NCI-H1417 treated with DMSO at 0.1 percent for 48 hours (cell line): ENCODE measurements around the gene TPPP3.
"Not testable (repeated sequence)": the region's sequence is repeated elsewhere in the genome, so short reads cannot be mapped to it uniquely, and the experiment has no call there.

Experiments
- DNase-seq: peaks from one replicate; lab custom pipeline; 2025; lab: John Stamatoyannopoulos, UW

TPPP3 gene

DNA sequence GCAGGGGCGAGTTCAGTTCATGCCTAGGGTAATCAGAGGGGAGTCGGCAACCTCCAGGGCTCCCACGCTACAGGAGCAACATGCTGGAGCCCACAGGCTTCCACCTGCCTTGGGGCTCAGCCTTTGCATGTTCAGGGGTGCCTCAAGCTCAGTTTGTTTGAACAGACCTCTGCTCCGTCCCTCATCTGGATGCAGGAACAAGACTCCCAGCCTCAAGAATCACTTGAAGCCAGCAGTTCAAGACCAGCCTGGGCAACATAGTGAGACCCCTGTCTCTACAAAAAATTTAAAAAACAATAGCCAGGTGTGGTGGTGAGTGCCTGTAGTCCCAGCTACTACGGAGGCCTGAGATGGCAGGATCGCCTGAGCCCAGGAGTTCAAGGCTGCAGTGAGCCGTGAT is 32.7 kb upstream of the TPPP3 start:
- DNase-seq: no peak

DNA sequence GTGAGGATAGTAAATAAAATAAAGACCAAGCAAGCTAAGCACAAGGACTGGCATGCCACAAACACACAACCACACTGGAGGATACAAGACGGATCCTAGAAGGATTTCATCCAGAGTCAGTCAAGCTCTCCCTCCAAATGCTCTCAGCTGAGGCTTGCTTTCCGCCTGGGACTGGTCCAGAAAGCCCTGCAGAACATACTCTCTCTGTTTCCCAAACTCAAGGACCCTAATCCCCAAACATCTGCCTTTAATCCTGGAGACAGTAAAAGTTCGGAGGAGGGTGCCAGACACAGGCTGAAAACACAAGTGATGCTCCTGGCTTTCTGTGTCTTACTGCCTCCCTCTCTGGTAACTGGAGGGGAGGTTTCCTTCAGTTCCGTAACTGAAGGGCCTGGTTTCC is 32.3 kb upstream of the TPPP3 start:
- no peak for DNase-seq

DNA sequence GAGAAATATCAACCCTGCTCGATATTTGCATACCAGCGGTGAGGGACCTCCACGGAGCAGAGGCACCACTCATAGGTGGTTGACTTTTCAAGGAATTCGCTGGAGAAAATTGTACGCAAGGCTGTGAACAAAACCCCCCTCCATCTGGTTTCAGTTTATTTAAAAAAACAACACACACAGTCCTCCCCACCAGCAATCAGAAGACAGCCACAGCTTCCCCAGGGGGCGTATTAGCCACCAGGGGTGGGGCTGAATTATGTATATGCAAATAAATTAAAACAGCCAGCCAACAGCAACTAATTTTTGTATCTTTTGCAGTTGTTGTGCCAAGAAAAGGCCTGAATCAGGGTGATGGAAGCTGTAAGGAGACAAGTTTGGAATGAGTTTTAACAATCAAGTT is 31.8 kb upstream of the TPPP3 start:
- no peak for DNase-seq

DNA sequence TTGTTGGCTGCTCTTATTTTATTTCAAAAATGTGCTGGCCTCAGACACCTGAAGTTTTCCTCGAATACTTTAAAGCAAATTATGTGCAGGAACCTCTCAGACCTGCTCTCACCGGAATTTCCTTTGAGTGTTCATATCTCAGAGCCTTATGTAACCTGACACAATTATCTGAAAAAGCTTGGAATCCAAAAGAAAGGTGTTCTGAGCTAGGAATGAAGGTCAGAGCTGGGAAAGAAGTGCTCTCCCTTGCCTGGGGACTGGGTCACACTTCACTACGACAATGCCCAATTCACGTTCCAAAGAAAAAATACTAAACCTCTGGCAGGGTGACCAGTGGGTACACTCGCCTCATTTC is 30.9 kb upstream of the TPPP3 start:
- no peak for DNase-seq

DNA sequence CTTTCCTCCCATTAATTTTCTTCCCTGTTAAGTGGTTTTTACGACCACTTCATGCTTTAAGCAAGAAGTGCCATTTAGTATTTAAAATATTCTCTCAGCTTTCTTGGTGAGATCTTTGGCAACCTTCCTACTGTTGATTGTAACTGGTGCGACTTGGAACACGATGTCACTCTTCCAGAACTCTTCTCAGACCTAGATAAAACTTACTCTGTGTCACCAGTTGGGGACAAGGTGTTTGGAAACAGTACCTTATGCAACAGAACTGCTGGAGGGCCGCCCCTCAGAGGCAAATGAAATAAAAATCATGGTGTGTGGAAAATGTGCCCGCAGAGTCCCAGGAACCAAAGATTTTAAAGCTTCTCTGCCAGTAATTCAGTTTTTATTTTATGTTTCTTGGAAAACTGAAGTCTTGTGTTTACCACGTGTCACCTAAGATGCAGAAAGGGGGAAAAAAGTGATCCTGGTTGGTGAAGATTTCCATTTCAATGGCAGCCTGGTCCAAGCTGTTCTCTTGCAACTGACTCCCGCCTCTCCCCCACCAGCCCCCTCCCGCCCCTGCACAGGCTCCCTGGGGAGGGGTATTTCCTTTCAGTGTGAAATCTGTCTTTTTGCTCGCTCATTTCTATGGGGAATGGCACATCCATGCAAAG is 30.4 kb upstream of the TPPP3 start:
- DNase-seq: no peak

DNA sequence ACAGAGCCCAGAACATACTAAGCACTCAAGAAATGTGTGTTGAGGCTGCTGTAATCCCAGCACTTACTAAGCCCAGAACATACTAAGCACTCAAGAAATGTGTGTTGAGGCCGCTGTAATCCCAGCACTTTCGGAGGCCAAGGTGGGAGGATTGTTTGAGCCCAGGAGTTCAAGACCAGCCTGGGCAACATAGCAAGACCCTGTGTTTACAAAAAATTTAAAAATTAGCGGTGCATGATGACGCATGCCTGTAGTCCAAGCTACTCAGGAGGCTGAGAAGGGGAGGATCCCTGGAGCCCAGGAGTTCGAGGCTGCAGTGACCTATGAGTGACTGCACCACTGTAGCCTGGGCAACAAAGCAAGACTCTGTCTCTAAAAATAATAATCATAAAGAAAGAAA is 29.7 kb upstream of the TPPP3 start:
- DNase-seq: no peak

DNA sequence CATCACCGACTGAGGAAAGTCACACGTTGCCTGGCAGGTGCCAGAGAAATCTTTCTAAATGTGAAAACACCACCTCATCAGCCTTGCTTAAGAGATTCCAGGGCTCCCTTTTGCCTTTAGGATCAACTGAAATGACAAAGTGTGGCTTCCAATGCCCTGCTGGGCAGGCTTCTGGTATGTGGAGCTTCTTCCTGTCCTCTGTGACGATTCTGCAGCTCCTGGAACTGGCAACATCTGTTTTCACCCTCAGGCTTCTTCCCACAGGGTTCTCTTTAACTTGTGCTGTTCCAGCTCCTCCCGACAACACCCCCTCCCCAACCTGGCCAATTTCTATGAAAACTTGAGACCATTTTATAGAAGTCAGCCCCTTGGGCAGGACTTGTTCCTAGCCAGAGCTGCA is 27.7 kb upstream of the TPPP3 start:
- no peak for DNase-seq

DNA sequence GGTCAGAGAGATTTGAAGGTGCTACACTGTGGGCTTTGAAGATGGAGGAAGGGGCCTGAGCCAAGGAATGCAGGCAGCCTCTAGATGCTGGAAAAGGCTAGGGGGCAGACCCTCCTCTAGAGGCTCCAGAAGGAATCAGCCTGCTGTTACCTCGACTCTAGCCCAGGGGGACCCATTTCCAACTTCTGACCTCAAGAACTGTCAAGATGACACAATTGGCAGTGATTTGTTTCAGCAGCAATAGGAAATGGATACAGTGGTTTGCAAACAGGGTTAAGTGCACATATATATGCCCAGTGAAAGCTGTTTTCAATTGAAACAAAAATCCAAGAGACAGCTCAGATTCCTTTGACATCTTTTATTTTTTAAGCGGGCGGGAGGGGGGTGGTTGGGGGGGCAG is 26.6 kb upstream of the TPPP3 start:
- DNase-seq: no peak

DNA sequence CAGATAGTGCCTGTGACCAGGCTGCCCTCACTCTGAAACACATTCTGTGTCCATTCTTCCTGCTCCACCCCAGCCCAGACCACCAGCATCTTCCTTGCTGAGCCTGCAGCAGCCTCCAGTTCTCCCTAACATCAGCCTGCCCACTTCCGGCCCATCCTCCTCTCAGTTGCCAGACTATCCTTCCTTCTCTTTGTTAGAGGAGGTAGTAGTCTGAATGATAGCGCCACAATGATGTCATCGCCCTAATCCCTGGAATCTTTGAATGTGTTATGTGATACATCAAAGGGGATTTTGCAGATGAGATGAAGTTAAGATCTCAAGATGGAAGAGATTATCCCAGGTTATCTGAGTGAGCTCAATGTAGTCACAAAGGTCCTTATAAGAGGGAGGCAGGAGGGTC is 26.2 kb upstream of the TPPP3 start:
- DNase-seq: no peak

DNA sequence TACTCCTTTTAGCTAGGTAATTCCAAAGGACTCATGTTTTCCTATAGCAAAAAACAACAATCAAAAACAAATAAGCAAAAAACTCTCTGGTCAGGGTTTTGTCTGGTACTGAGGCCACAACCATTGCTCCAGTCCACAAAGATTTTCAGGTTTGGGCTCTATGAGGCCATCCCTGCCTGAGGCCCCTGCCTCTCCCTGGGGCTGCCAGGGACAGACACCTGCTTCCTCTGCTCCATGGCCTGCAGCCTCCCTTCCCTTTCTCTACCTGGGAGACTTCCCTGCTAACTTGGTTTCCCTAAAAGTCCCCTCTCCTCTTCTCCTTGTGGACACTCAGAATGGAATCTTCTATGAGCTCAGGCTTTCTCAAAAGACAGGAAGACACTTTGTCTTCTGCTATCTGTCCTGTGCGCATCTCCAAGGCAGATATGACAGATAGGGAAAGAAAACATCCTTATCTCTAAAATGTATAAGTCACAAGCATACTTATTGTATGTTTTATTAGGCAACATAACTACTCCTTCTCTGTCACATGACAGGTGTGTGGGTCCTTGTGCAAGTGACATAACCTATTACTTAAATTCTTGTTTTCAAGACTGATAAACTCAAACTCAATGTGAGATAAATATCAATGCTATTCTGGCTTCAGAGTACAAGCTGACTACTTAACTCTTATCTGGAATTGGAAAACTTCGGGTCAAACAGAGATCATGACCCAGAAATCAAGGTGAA is 24.2 kb upstream of the TPPP3 start:
- no peak for DNase-seq

DNA sequence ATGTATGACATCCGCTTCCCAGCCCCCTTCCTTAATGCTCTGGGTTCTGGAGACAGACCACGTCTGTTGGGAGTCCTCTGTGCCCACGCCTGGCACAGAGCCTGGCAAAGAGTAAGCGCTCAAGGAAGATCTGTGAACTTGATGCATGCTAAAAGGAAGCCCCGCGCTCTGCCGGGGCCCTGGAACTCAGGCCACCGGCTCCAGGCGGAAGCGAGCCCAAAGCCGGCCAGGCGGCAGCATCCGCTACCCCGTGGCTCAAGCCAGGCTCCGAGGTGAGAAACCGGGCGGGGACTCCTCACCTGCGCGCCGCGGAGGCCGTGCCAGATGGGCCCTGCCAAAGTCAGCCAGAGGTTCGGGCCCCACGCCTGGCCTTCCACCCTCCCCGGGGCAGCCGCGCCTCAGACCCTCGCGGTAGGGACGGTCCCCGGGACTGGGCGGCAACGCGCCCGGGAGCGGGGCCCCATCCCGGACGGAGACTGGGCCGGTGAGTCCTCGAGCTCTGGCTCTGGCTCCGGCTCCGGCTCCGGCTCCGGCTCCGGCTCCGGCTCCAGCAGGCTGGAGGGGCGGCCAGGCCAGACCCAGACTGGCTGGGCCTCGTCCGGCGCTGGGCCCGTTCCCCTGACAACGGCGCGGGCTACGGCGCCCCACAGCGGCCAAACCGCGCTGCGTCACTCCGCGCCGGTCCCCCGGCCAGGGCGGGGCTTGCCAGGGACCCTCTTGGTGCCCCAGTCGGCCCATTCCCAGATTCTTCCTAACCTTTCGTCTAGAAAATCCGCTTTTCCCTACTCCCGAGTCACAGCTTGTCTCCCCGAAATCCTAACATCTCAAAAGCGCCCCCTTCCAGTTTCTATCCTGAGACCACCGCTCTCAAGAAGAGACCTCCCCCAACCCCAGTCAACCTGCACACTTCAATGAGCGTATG is 22.8 kb upstream of the TPPP3 start, which contains the start of gene ZDHHC1:
ZDHHC1 (minus strand) TSS at position 606 of the 922 bp plus-strand sequence. CDS start 8,702 bp downstream, outside the sequence.
- no peak for DNase-seq

DNA sequence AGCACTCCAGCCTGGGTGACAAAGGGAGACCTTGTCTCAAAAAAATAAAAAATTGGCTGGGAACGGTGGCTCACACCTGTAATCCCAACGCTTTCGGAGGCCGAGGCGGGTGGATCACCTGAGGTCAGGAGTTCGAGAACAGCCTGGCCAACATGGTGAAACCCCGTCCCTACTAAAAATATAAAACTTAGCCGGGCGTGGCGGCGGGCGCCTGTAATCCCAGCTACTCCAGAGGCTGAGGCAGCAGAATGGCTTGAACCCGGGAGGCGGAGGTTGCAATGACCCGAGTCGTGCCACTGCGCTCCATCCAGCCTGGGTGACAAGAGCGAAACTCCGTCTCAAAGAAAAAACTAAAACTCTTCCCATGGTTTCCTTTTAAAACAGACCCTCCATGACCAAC is 22.1 kb upstream of the TPPP3 start:
- DNase-seq: not testable (repeated sequence)

DNA sequence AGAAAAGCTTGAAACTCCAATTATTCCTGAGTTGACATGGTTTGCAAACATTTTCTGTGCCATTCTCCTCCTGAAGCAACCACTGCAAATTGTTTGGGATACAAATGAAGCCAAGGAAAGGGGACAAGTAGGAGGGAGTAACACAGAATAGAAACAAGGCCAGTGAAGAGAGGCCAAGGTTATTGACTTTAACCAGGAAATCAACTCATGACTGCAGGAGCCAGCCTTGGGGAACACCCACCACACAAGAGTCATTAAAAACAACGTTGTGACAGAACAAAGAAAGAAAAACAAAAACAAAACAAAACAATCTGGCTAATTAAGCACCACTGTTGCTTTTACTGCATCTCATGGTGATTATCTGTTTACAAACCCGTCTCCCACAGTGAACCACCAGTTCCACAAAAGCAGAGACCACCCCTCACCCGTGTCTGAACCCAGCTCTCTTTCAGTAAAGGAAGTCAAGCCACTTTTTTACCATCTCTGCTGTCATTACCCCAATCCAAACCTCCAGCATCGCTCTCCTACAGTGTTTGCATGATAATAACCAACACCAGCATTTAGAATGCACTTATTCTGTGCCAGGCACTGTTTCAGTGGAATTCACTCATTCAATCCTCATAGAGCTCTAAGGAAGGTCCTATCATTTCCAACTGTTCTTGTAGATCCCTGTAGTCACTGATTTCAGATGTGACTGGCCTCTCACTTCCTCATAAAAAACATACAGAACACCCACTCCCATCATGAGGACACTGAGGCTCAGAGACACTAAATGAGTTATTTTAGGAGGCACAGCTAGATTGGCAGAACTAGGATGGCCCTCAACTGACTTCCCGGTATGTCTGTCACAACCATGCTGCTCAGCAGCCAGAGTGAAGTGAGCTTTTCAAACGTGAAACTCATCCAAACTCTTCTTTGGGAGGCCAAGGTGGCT is 20.9 kb upstream of the TPPP3 start:
- DNase-seq: no peak

DNA sequence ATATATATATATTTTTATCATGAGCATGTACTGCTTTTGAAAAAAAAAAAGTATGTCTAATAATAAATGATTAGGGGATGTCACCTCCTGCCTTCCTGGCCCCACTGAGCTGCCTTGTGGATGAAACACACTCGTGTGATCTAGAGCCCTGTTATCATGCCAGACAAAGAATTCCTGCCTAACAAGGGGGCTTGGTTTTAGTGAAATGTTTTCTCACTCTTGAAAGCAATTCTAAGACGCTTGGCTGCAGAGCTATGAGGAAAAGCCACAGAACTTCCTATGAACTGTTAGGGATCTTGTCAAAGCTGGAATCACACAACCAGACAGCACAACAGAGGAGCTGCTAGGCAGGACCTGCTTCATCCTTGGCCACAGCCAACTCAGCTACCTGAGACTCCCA is 19.0 kb upstream of the TPPP3 start:
- DNase-seq: no peak

DNA sequence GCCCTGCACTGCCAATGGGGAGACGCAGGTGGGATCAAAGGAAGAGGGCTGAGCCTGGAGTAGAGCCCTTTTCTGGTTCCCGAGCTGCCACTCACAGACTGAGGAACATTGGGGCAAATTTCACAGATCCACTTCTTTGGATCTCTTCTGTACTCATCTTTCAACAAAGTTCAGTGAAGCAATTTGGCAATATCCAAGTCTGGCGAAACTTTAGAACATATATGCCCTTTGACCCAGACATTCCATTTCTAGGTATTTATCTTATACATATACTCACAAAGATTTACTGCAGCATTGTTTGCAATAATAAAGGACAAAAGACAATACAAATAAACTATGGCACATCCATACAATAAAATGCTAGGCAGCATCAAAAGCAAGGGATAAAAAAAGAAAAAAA is 18.0 kb upstream of the TPPP3 start:
- no peak for DNase-seq

DNA sequence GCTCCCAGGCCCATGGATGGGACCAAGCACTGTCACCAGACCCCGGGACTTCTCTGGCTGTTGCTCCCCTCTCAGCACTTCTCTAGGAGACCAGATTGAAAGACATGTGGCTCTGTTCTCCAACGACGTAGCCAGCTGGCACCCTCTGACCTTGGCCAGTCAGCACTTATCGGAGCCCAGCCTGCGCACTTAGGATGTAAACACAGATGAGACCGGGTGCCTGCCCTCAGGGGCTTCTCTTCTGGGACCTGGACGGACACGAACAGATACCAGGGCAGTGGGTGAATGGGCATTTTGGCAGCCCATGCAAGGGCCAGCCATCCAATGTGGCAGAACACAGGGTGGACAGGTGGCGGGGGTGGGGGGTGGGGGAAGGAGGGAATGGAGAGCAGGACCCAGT is 16.3 kb upstream of the TPPP3 start:
- DNase-seq: no peak

DNA sequence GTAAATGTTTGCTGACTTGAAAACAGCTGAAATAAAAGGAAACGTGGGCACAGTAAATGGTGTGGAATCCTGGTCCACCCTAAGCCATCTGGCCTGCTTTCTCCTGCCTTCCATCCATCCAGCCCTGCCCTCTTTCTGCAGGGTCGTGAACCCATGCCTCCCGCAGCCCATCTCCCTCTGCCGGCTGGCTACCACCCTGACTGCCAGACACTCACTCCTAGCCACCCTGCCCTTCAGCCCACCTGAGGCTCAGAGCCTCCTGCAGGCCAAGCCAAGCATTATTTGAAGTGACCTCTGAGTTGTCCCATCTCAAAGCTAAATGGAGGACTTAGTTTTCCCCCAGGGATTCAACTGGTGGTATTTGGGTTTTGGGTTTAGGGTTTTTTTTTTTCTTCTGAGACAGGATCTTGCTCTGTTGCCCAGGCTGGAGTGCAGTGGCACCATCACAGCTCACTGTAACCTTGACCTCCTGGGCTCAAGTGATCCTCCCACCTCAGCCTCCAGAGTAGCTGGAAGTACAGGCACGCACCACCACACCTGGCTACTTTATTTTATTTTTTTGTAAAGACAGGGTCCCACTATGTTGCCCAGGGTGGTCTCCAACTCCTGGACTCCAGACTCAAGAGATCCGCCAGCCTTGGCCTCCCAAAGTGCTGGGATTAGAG is 14.6 kb upstream of the TPPP3 start:
- no peak for DNase-seq

DNA sequence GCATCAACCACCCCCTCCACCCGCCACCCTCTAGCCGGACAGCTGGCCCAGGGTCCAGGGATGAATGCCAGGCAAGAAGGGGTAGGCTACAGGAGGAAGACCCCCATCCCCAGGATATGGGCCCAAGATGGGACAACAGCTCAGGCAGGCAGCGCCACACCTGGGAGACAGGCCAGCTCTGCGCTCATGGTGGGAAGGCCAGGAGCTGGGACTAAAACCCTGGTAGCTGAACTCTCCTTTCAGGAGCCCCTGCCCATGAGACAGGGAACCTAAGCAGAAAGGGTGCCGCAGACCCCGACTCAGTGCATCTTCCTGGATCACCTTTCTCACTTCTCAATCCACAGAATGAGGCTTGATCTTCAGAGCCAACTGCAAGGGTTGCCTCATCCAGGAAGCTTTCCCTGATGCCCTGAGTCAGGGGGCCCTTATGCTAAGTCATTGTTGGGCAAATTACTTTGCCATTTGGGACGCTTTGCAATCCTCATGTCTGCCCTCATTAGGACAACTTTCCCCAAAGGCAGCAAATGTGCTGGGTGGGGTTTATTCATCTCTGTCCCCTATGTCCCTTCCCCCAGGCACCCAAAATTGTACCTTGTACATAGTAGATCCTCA is 14.0 kb upstream of the TPPP3 start:
- DNase-seq: no peak

DNA sequence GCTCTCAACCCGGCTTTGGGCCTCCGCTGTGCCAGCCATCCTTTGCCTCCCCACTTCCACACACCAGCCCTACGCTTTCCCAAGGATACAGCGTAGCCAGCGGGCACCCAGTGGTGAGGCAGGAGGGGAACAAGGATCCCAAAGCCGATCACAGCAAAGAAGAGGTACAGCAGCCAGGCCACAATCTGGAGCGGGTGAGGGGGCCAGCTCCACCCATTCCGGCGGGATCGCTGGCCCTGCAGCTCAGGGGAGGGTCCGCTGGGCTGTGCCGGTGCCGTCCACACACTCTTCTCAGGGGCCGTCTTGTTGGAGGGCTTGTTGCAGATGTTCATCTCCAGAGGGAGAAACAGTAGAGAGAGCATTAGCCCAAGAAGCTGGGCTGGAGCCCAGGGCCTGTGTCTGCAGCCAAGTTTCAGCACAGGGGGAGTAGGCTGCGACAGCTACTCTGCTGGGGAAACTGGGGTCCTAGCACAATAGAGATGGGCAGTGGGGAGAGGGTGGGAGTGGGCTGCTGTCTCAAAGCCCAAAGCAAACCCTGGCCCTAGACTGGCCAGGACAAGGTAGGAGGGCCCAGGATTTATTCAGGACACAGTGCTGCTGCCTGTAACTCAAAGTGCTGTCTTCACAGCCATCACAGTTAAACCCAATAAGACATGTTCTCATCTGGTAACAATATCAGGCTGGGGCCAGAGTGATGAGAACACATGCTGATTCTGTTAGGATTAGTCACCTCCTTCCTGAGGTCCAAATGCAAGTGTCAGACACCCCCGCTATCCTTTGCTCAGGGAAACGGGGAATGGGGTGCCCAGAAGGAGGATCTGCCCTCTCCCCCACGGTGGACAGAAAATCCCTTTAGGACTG is 13.0 kb upstream of the TPPP3 start:
- no peak for DNase-seq

DNA sequence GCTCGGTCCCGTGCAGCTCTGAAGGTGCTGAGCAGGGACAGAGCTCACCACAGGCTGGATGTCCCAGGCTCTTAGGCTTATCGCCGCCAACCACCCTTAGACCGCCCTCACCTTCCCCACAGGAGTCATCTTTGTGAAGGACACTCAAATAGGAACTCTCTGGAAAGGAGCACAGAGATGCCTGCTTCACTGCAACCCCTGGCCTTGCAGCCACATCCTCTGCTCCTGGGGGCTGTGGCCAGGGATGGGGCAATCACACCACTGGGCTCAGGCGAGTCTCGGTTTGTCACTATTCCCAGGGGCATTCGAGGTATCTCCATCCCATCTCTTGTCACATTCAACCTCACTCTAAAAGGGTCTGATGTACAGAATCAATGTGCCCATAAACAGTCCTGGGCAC is 12.0 kb upstream of the TPPP3 start:
- no peak for DNase-seq
